Aorta (tissue), 5 donors: Measurements from ENCODE around the gene DENND1A. TPM values are rescaled to one million over a fixed set of nuclear protein-coding genes. Genes with fewer than 3 reads are reported as not detected.

Experiments
- ATAC-seq: fragments of 200-7000 bp; cut with Tn5 transposase; one replicate; pipeline ENCODE4 v1.9.1; 2022; ENCODE audit warnings: moderate library complexity; ENCODE audit not compliant: low FRiP score
- DNase-seq, 2 donors: peaks; one replicate each; pipeline ENCODE4 v3.0.0-alpha.2; 2020
- H3K27ac ChIP-seq, 2 donors: one replicate each; pipeline ENCODE4 v1.5.1; 2013; ENCODE audit warnings: low read length in 2 of 2, mild to moderate bottlenecking in 2 of 2, moderate library complexity in 2 of 2, control low read depth in 1 of 2, inconsistent platforms in 1 of 2, low read depth in 1 of 2
- H3K27me3 ChIP-seq, 2 donors: one replicate each; pipeline ENCODE4 v1.6.1; 2013; ENCODE audit warnings: control low read depth in 1 of 2, low read length in 1 of 2, mild to moderate bottlenecking in 1 of 2, moderate library complexity in 1 of 2; ENCODE audit not compliant: insufficient read depth in 2 of 2, control insufficient read depth in 1 of 2
- H3K36me3 ChIP-seq, 2 donors: one replicate each; pipeline ENCODE4 v1.6.1; 2013; ENCODE audit warnings: control low read depth in 1 of 2, low read length in 1 of 2, mild to moderate bottlenecking in 1 of 2; ENCODE audit not compliant: insufficient read depth in 2 of 2, control insufficient read depth in 1 of 2
- H3K4me1 ChIP-seq, 2 donors: one replicate each; pipeline ENCODE4 v1.6.1; 2013; ENCODE audit warnings: low read length in 2 of 2, control low read depth in 1 of 2, mild to moderate bottlenecking in 1 of 2, moderate library complexity in 1 of 2; ENCODE audit not compliant: insufficient read depth in 2 of 2, control insufficient read depth in 1 of 2
- H3K4me3 ChIP-seq, 2 donors: one replicate each; pipeline ENCODE4 v1.5.1; 2013; ENCODE audit warnings: low read length in 2 of 2, control low read depth in 1 of 2, mild to moderate bottlenecking in 1 of 2
- H3K9me3 ChIP-seq: one replicate; pipeline ENCODE4 v1.6.1; 2013; ENCODE audit warnings: mild to moderate bottlenecking, low read length; ENCODE audit not compliant: control insufficient read depth
- WGBS, 2 donors: extraction: QIAGEN DNeasy Blood & Tissue Kit; methylation state at CpG; one replicate each; pipeline ENCODE4 v1.1.7; 2013; 5-methylcytosine and 5-hydroxymethylcytosine counted together
- intact Hi-C, 2 donors: fragments of 100-400 bp; cut with DNase I; formaldehyde crosslinking; loops; one replicate each; pipeline versions ENCODE4 v1.14.2 to v1.15.0; 2022
- polyA plus RNA-seq, 2 donors: library from polyadenylated mRNA; stranded (reverse); fragments of 200-250 nt; gene quantifications; one replicate each; pipeline ENCODE4 v1.2.3, GENCODE V29; 2013
- total RNA-seq, 2 donors: library from RNA; stranded (reverse); fragmentation: NEBNext Ultra II Directional; extraction: Animal tissue kit (Norgen Biotek cat#: 25700); gene quantifications; one replicate each; pipeline ENCODE4 v1.2.1, GENCODE V29; 2021
- donor health status: healthy with polysubstance abuse.
- donor health status: Bipolar disorder and iron deficiency.
- donor health status: DM: no; HTN: no; CAD: no.
- donor health status: DM: no; HTN: no; CAD: no.
- donor health status: DM: yes; HTN: yes; CAD: no.

Gene DENND1A
- total and polyA plus RNA-seq, 4 donors = 6.9 to 31.4 (median 15.3) TPM

- ATAC-seq = no peak
- Histone ChIP-seq H3K27ac (no peak overlapping the region), H3K36me3 (no peaks in the 10 kb centered on the region), H3K9me3 (no peaks in the 10 kb centered on the region), H3K4me3 (no peak overlapping the region), H3K27me3 (no peaks in the 10 kb centered on the region), H3K4me1 (no peaks in the 10 kb centered on the region)
- DNase-seq = peak in 1 of 2 donors; percentile 56
- 94 to 97% methylated on average over 11 of the region's 11 CpGs for WGBS, 2 donors
- intact Hi-C loops = no loop called here
Observed at GRCh38 chr9:123475407-123475806, 454.5 kb downstream of the DENND1A start.

DNA sequence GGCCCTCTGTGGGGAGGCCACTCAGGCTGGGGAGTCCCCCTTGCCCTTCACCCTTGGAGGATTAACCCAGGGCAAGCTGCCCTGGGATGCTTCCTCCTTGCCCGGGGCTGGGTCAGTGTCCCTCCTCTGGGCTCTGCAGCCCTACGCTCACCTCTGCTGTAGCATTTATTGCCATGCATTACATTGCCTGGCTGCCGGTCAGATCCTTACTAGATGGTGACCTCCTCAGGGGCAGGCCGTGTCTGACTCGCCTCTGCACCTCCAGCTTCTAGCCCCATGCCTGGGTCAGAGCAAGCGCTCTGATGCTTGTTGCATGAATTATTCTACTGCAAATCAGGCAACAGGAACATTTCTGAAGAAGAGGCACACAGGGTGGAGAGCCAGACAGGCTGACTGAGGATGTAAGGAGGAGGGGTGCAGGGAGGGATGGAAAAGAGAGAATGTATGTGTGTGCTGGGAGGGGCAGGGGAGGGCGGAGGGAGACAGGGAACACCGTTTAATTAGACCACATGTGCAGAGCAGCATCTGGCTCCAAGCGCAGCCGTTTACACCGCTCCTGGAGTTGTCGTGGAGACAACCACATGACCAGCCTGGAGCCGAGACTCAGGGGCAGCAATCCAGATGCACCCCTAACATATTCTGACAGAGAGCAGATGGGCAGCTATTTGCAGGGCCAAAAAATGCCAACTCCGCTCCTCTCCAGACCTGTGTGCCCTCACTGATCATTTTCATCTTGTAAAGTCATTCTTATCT lies 456.9 kb downstream of the DENND1A start:
- WGBS, 2 donors = 87 to 89% methylated on average over 14 of the region's 14 CpGs
- no peak for ATAC-seq
- H3K4me1 ChIP-seq = no peaks in the 10 kb centered on the region
- H3K27ac ChIP-seq = no peak overlapping the region
- no peaks in the 10 kb centered on the region for H3K36me3 ChIP-seq
- intact Hi-C loops = no loop called here
- H3K27me3 ChIP-seq = no peaks in the 10 kb centered on the region
- no peak for DNase-seq
- no peak overlapping the region for H3K4me3 ChIP-seq
- H3K9me3 ChIP-seq = no peaks in the 10 kb centered on the region

DNA sequence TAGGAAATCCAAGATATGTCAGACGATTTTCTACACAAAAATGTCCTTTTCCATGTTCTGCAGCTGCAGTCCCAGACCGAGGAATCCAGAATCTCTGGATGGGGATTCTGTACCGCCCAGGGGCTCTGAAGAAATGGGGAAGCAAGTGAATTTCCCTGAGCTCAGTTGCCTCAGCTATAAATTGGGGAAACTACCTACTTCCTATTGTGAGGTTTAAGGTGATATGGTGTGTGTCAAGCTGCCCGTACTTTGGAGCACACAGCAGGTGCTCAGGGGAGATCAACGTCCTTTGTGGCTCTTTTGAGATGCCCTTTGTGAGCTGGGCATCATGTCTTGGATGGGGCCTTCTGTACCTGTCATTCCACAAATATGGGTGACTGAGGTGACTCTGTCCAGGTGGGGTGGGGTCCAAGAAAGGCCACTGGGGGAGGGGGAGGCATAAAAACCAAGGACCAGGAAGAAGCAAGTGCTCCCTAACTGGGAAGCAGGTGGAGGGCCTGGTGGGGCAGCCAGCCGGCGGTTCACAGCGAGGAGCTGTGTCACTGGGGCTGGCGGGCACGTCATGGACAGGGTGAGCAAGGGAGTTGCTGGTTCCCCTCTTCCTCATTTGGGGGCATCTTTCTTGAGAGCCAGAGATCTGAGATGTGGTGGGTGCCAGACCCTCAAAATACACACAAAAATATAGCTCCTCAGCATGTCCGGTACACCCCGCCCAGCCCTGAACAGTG lies 457.9 kb downstream of the DENND1A start:
- no peaks in the 10 kb centered on the region for H3K36me3 ChIP-seq
- H3K27me3 ChIP-seq = no peaks in the 10 kb centered on the region
- no peak overlapping the region for H3K4me3 ChIP-seq
- ATAC-seq = no peak
- no peak for DNase-seq
- 87 to 89% methylated on average over 12 of the region's 12 CpGs for WGBS, 2 donors
- no peak overlapping the region for H3K27ac ChIP-seq
- no peaks in the 10 kb centered on the region for H3K9me3 ChIP-seq
- intact Hi-C loops = no loop called here
- no peaks in the 10 kb centered on the region for H3K4me1 ChIP-seq

GRCh38 chr9:123470991-123471770 lies 458.7 kb downstream of the DENND1A start:
- intact Hi-C loops = no loop called here
- Histone ChIP-seq H3K36me3 (no peaks in the 10 kb centered on the region), H3K4me3 (no peak overlapping the region), H3K27me3 (no peaks in the 10 kb centered on the region), H3K4me1 (no peaks in the 10 kb centered on the region), H3K9me3 (no peaks in the 10 kb centered on the region), H3K27ac (no peak overlapping the region)
- 91 to 92% methylated on average over 21 of the region's 21 CpGs for WGBS, 2 donors
- no peak for ATAC-seq
- no peak for DNase-seq

DNA sequence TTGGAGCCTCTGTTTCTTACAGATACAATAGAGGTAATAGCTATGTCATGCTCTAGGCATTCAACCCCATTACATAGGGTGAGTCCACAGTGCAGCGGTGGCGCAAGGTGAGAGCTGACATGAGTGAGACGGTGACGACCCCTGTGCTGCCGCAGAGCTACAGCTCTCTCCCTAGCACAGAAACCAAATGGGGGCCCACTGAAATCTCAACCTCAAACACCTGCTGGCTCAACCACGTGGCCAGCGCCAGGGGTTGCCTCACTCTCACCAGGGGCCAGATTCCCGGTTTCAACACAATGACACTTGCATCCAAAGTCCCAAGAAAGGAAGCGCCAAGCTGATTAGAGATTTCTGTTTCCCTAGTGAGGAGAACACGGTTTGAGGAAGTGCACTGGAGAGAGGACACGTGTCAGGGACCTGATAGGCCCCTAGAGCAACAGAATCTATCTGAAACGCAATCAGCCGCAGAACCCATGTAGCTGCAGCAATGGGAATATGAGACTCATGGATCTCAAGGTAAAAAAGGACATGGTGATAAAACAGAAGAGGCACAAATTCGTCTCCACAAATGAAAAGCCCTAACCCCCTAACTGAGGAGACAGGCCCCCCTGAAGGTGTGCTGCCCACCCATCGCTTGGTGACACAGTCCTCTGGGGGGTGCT lies 459.7 kb downstream of the DENND1A start:
- Histone ChIP-seq H3K9me3 (no peaks in the 10 kb centered on the region), H3K27me3 (no peaks in the 10 kb centered on the region), H3K27ac (no peak overlapping the region), H3K36me3 (no peaks in the 10 kb centered on the region), H3K4me1 (no peaks in the 10 kb centered on the region), H3K4me3 (no peak overlapping the region)
- intact Hi-C loops = no loop called here
- DNase-seq (no peak), ATAC-seq (no peak)
- 79 to 84% methylated on average over 15 of the region's 15 CpGs for WGBS, 2 donors

DNA sequence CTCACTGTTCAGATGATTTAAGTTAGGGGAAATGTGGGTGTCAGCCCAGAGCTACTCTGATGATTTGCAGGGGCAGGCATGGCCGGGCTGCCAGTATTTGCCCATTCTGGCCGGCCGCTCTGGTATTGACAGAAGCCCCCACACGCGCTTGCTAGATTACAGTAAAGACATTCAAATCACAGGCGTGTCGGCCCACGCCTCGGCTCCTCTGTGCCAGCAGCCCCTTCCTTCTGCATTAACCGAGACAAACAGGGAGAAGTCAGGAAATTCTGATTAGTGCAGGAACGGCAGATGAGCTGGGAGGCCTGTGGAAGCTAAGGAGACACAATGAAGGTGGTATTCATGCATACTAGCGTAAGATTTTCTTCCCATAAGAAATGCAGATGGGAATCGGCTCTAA lies 460.6 kb downstream of the DENND1A start:
- Histone ChIP-seq H3K4me1 (no peaks in the 10 kb centered on the region), H3K36me3 (no peaks in the 10 kb centered on the region), H3K9me3 (no peaks in the 10 kb centered on the region), H3K27me3 (no peaks in the 10 kb centered on the region), H3K27ac (no peak overlapping the region), H3K4me3 (no peak overlapping the region)
- intact Hi-C loops = no loop called here
- ATAC-seq (no peak), DNase-seq (no peak)
- WGBS, 2 donors = 91 to 92% methylated on average over 13 of the region's 13 CpGs

DNA sequence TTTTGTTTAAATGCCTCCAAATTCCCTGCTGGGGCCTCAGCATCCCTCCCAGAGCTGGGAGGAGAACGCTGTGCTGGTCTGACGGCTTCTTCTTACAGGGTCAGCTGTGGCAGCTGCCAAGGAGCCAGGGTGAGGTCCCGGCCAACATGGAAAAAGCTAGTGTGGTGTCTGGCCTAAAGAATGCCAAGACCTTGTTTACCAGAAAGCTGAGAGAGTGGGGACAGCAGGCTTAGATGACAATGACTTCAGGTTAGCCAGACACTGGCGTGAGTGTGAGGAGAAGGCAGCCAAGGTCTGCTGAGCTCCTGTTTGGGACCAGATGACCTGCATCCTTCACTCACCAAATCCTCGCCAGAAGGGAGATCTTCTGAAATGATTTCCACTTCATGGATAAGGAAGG lies 461.4 kb downstream of the DENND1A start:
- no peaks in the 10 kb centered on the region for H3K36me3 ChIP-seq
- H3K27ac ChIP-seq = no peak overlapping the region
- H3K9me3 ChIP-seq = no peaks in the 10 kb centered on the region
- H3K4me1 ChIP-seq = no peaks in the 10 kb centered on the region
- no peaks in the 10 kb centered on the region for H3K27me3 ChIP-seq
- 69 to 71% methylated on average over 5 of the region's 5 CpGs for WGBS, 2 donors
- no peak overlapping the region for H3K4me3 ChIP-seq
- DNase-seq (no peak), ATAC-seq (no peak)
- intact Hi-C loops = no loop called here

DNA sequence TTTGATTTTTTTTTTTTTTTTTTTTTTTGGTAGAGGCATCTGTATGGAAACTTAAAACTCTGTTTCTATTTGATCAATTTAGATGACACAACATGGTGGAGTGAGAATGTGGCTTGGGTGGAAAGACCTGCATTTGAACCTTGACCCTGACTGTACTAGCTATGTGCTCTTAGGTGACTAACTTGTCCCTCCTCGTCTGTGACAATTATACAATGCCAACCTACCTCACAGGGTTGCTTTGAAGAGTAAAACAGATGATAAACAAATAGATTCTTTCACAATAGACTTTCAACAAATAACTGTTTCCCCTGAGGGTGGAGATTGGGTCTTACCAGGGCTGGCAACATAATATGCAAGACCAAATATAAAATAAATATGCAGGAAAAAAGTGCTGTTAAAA lies 464.6 kb downstream of the DENND1A start:
- H3K27me3 ChIP-seq = no peaks in the 10 kb centered on the region
- H3K27ac ChIP-seq = no peak overlapping the region
- no peaks in the 10 kb centered on the region for H3K9me3 ChIP-seq
- 93% methylated on average over 1 of the region's 1 CpG for WGBS, 2 donors
- ATAC-seq (no peak), DNase-seq (no peak)
- intact Hi-C loops = no loop called here
- no peak overlapping the region for H3K4me3 ChIP-seq
- H3K36me3 ChIP-seq = no peaks in the 10 kb centered on the region
- H3K4me1 ChIP-seq = no peaks in the 10 kb centered on the region
